Activated B cell treated with CpG ODN at 0.5 μM for 24 hours (primary cell): ENCODE data around the gene FOXP1. TPM values are rescaled to one million over a fixed set of nuclear protein-coding genes. Genes with fewer than 3 reads are reported as not detected.

Source experiments
- ATAC-seq: fragments of 200-7000 bp; cut with Tn5 transposase; one replicate; pipeline ENCODE4 v1.10.0; 2021; ENCODE audit warnings: low read depth, mild to moderate bottlenecking, moderate library complexity
- CTCF ChIA-PET: fragments of 350-600 bp; sonication (Branson Sonifier 250); formaldehyde crosslinking; loops from one replicate; lab custom pipeline; 2021; ENCODE audit warnings: antibody characterized with exemption; lab: Charles Lee
- POLR2A ChIA-PET: fragments of 350-600 bp; sonication (Branson Sonifier 250); formaldehyde crosslinking; loops from one replicate; lab custom pipeline; 2021; ENCODE audit warnings: antibody characterized with exemption; lab: Charles Lee
- DNase-seq: peaks from one replicate; pipeline ENCODE4 v3.0.0; 2022
- H3K27ac Mint-ChIP-seq: one replicate; pipeline ENCODE4 v1.8.0; 2020; ENCODE audit warnings: mixed read lengths
- H3K27me3 Mint-ChIP-seq: one replicate; pipeline ENCODE4 v1.8.0; 2021; ENCODE audit warnings: mixed read lengths
- H3K36me3 Mint-ChIP-seq: one replicate; pipeline ENCODE4 v1.8.0; 2021; ENCODE audit warnings: low read depth, mixed read lengths
- H3K4me1 Mint-ChIP-seq: one replicate; pipeline ENCODE4 v1.8.0; 2021; ENCODE audit warnings: mixed read lengths
- H3K4me3 Mint-ChIP-seq: one replicate; pipeline ENCODE4 v1.8.0; 2020; ENCODE audit warnings: mild to moderate bottlenecking, mixed read lengths
- H3K9me3 Mint-ChIP-seq: one replicate; pipeline ENCODE4 v1.8.0; 2020; ENCODE audit warnings: mixed read lengths
- intact Hi-C: fragments of 100-400 bp; cut with micrococcal nuclease; formaldehyde crosslinking; loops from one replicate; pipeline ENCODE4 v1.15.1; 2024
- total RNA-seq: library from RNA; stranded (reverse); gene quantifications from 2 replicates; pipeline ENCODE4 v1.2.3, GENCODE V29; 2022
- TF ChIP-seq, protein P1 (sequence below): fragments of 200-600 bp; IDR thresholded peaks from one replicate; pipeline ENCODE4 v1.8.0; 2022; ENCODE audit warnings: antibody characterized with exemption, mild to moderate bottlenecking

Gene FOXP1
- total RNA-seq, 1 donor from 2014 or later, result 563 TPM

DNA sequence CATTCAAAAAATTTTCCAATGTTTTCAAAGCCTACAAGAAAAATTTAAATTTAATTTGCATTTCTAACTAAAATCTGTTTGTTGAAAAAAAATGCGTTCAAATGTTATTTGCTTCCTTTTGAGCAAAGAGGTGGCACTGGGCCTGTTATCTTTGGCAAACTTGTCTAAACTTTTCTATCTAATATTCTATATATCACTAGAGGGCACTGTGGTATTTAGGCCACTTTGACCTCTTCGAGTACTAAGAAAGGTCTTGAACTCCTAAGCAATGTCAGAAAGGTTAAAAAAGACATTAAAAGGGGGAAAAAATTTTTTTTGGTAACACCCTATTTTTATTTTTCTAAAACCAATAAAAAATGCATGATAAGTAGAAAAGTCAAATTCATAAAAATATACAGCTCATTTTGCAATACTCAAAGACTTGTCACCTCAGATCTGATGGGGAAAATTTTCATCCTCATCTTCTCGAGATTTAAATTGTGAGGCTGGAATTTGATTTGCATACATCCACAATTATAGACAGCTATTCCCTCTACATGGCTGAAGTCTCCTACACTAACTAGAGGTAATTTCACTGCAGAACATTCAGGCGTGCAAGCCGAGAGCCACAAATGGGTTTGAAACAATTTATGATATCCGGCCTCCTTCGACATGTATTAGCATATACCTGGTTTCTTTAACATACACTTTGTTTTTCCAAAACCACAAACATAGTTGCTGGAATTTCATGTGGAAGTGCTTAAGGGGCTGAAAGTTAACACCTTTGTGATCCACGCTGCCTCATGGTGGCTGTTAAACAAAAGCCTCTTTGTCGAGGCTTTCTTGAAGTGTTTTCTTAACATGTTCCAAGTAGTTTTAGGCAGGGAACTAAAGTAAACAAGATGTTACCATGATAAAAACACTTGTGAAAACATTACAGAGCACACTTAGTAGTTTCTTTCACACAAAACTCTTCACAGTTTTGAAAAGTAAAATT, 576.4 kb downstream of the FOXP1 start:
- TF ChIP-seq, protein P1, sequence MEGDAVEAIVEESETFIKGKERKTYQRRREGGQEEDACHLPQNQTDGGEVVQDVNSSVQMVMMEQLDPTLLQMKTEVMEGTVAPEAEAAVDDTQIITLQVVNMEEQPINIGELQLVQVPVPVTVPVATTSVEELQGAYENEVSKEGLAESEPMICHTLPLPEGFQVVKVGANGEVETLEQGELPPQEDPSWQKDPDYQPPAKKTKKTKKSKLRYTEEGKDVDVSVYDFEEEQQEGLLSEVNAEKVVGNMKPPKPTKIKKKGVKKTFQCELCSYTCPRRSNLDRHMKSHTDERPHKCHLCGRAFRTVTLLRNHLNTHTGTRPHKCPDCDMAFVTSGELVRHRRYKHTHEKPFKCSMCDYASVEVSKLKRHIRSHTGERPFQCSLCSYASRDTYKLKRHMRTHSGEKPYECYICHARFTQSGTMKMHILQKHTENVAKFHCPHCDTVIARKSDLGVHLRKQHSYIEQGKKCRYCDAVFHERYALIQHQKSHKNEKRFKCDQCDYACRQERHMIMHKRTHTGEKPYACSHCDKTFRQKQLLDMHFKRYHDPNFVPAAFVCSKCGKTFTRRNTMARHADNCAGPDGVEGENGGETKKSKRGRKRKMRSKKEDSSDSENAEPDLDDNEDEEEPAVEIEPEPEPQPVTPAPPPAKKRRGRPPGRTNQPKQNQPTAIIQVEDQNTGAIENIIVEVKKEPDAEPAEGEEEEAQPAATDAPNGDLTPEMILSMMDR, result peak; percentile 75
- H3K4me1 Mint-ChIP-seq, result peaks cover 73% of the 10 kb centered on the region
- H3K36me3 Mint-ChIP-seq, result peaks cover 69% of the 10 kb centered on the region
- ChIA-PET CTCF (interaction anchor here (0.6 to 3.5 kb wide), 6 partner anchors 10 to 579 kb away, joined by 3 to 15 read pairs (median 5); no protein-coding TSS in a partner anchor), POLR2A (interaction anchor here (1.4 to 1.6 kb wide), 2 partner anchors 57 to 83 kb away, joined by 5 to 8 read pairs; no protein-coding TSS in a partner anchor)
- H3K27me3 Mint-ChIP-seq, result no peaks in the 10 kb centered on the region
- H3K4me3 Mint-ChIP-seq, result no peak overlapping the region
- no peaks in the 10 kb centered on the region for H3K9me3 Mint-ChIP-seq
- H3K27ac Mint-ChIP-seq, result peak overlapping the region; percentile 84
- ATAC-seq, result peak; percentile 35
- intact Hi-C loops, result loop anchor here (1.0 to 10.0 kb wide), 8 partner anchors 62 to 646 kb away; no protein-coding TSS in a partner anchor
- no peak for DNase-seq

DNA sequence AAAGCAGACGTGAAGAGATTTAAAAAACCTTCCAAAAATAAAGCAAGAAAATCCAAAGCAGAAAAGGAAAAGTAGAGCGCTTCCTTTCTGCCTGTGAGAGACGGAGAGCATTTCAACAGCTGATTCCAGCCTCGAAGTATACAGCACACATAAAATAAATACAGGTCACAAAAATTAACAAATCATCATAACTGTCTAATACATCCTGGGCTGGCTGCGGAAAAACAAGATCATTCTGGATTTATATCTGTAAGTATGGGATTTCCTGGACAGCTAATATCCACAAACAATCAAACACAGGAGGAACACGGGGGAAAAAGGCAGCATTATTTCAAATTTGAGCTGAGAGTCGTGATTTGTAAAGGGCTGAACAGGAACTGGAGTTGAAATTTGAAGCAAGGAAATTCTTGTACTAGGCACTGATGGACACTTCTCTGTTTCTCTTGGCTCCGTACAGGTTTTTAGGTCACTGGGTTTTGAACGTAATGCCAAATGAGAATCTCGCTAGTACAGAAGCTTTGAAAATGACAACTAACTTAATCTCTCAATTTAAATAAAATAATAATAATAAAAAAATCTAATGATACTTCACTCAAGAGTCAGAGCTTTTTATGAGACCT, 577.7 kb downstream of the FOXP1 start:
- TF ChIP-seq, protein P1, result no peak
- peaks cover 73% of the 10 kb centered on the region for H3K4me1 Mint-ChIP-seq
- DNase-seq, result no peak
- peaks cover 71% of the 10 kb centered on the region for H3K36me3 Mint-ChIP-seq
- no peaks in the 10 kb centered on the region for H3K27me3 Mint-ChIP-seq
- intact Hi-C loops, result loop anchor here (5.0 to 10.0 kb wide), 2 partner anchors 436 to 451 kb away; no protein-coding TSS in a partner anchor
- H3K27ac Mint-ChIP-seq, result no peak overlapping the region
- CTCF ChIA-PET, result interaction anchor here (0.7 to 3.5 kb wide), 10 partner anchors 10 to 580 kb away, joined by 3 to 15 read pairs (median 4); no protein-coding TSS in a partner anchor
- no peak overlapping the region for H3K4me3 Mint-ChIP-seq
- H3K9me3 Mint-ChIP-seq, result no peaks in the 10 kb centered on the region
- ATAC-seq, result no peak
- POLR2A ChIA-PET, result interaction anchor here (1.4 to 1.6 kb wide), 2 partner anchors 58 to 84 kb away, joined by 5 to 8 read pairs; no protein-coding TSS in a partner anchor

DNA sequence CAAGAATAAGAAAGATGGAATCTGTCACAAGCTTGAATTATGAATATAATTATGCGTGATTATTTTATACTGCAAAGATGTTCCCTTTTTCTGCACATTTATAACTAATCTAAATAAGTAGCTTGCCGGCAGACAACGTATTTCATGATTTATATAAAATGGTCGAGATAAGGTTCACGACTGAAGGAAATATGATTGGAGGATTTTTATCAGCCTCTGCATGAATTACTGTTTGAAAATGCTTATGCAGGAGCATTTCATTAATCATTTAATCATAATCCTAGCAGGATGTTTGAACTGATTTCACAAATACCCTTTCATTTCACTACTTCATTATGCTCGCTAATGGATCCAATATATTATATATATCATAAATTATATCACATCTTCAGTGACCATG, 580.0 kb downstream of the FOXP1 start:
- no peak for DNase-seq
- no peak for ATAC-seq
- TF ChIP-seq, protein P1, result no peak
- Mint-ChIP-seq H3K4me1 (peaks cover 60% of the 10 kb centered on the region), H3K9me3 (no peaks in the 10 kb centered on the region), H3K27ac (no peak overlapping the region), H3K4me3 (no peak overlapping the region), H3K27me3 (no peaks in the 10 kb centered on the region), H3K36me3 (peaks cover 80% of the 10 kb centered on the region)
- intact Hi-C loops, result loop anchor here (10.0 kb wide), 1 partner anchor 449 kb away; no protein-coding TSS in a partner anchor
- ChIA-PET CTCF (interaction anchor here (1.2 to 3.5 kb wide), 2 partner anchors 62 to 583 kb away, joined by 4 to 15 read pairs; no protein-coding TSS in a partner anchor), POLR2A (interaction anchor here (0.6 kb wide), 1 partner anchor 24 kb away, joined by 4 read pairs; no protein-coding TSS in a partner anchor)

DNA sequence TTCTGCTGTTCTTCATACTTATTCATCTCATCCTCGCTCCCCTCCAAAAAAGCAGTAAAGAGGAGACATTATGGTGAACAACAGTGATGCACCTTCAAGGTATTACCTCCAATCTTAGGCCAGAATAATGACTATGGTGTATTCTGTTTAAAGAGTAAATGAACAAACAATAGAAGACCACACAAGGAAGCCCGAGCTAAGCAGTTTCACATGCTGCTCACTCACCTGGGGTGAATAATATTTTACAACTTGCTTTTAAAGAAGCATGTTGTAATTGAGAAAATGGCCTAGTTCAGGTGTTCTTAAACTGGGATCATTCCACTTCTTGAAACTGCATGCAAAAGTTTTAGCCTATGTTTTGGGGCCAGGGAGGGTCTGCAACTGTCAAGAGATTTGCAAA, 581.2 kb downstream of the FOXP1 start:
- Mint-ChIP-seq H3K9me3 (no peaks in the 10 kb centered on the region), H3K36me3 (peaks cover 80% of the 10 kb centered on the region), H3K27ac (peak overlapping the region; percentile 1), H3K4me1 (peaks cover 47% of the 10 kb centered on the region), H3K4me3 (no peak overlapping the region), H3K27me3 (no peaks in the 10 kb centered on the region)
- ATAC-seq, result no peak
- intact Hi-C loops, result loop anchor here (10.0 kb wide), 1 partner anchor 447 kb away; no protein-coding TSS in a partner anchor
- ChIA-PET POLR2A (interaction anchor here (0.5 kb wide), 1 partner anchor 9 kb away, joined by 3 read pairs; no protein-coding TSS in a partner anchor), CTCF (no interaction called here)
- TF ChIP-seq, protein P1, result no peak
- DNase-seq, result no peak
